ENCODE data around the gene CPNE5. TPM values are rescaled to one million over a fixed set of nuclear protein-coding genes. Genes with fewer than 3 reads are reported as not detected.

CPNE5 gene
- total RNA-seq = 10 to 100 TPM in 1 of 2 donors, 1 to 10 TPM in 1; 3.9 to 64.5 TPM

GRCh38 chr6:36838896-36839748 is at the start of gene CPNE5:
TSS of gene CPNE5 (minus strand) at chr6:36839444. CDS start at chr6:36839377, 67 bp downstream.
- WGBS = 13% methylated on average over 49 of the region's 57 CpGs
- Histone ChIP-seq H3K9me3 (no peaks in the 10 kb centered on the region), H3K36me3 (no peaks in the 10 kb centered on the region), H3K4me1 (replicated peaks) (peaks cover 9% of the 10 kb centered on the region), H3K4me3 (peak within 1 kb of the TSS; percentile 26 to 44), H3K27ac (peak within 1 kb of the TSS in 1 of 2 donors; percentile 36), H3K27me3 (replicated peaks; ENCODE audit: insufficient read depth) (no peaks in the 10 kb centered on the region)
- no peak for TF ChIP-seq POLR2A (IDR thresholded peaks at IDR 0.05)
- no peak for TF ChIP-seq POLR2AphosphoS5 (IDR thresholded peaks at IDR 0.05)
- no peak for TF ChIP-seq CTCF (IDR thresholded peaks at IDR 0.05)
- intact Hi-C loops (cut with DNase I) = no loop called here
- no peak for DNase-seq (ENCODE audit: low spot score)

GRCh38 chr6:36888115-36888643 is 48.9 kb upstream of the CPNE5 start:
- no peak overlapping the region for H3K27ac ChIP-seq
- no peaks in the 10 kb centered on the region for H3K27me3 ChIP-seq (replicated peaks; ENCODE audit: insufficient read depth)
- H3K9me3 ChIP-seq = no peaks in the 10 kb centered on the region
- TF ChIP-seq POLR2AphosphoS5 (IDR thresholded peaks at IDR 0.05) = no peak
- H3K4me3 ChIP-seq = no peak overlapping the region
- no peak for DNase-seq (ENCODE audit: low spot score)
- intact Hi-C loops (cut with DNase I) = loop anchor here (5.0 to 10.0 kb wide), 2 partner anchors 127 to 324 kb away; no protein-coding TSS in a partner anchor
- H3K4me1 ChIP-seq (replicated peaks) = peaks cover 5% of the 10 kb centered on the region
- 92% methylated on average over 7 of the region's 7 CpGs for WGBS
- no peaks in the 10 kb centered on the region for H3K36me3 ChIP-seq

- Histone ChIP-seq H3K27ac (no peak overlapping the region), H3K9me3 (no peaks in the 10 kb centered on the region), H3K27me3 (replicated peaks; ENCODE audit: insufficient read depth) (no peaks in the 10 kb centered on the region), H3K36me3 (no peaks in the 10 kb centered on the region), H3K4me1 (replicated peaks) (peaks cover 5% of the 10 kb centered on the region), H3K4me3 (no peak overlapping the region)
- DNase-seq (ENCODE audit: low spot score) = no peak
- TF ChIP-seq POLR2A (IDR thresholded peaks at IDR 0.05) (no peak), POLR2AphosphoS5 (IDR thresholded peaks at IDR 0.05) (no peak), CTCF (IDR thresholded peaks at IDR 0.05) (no peak)
- intact Hi-C loops (cut with DNase I) = loop anchor here (2.0 to 10.0 kb wide), 3 partner anchors 92 to 325 kb away; no protein-coding TSS in a partner anchor
- WGBS = 72% methylated on average over 10 of the region's 10 CpGs
These were observed 47.8 kb upstream of the CPNE5 start for GRCh38 chr6:36886950-36887618.

GRCh38 chr6:36885461-36886401 is 46.5 kb upstream of the CPNE5 start, which contains the start of gene C6orf89:
TSS of gene C6orf89 (plus strand) at chr6:36885952. CDS start at chr6:36899445, 13,493 bp downstream.
- H3K36me3 ChIP-seq = no peaks in the 10 kb centered on the region
- peaks cover 5% of the 10 kb centered on the region for H3K4me1 ChIP-seq (replicated peaks)
- DNase-seq (ENCODE audit: low spot score) = peak; percentile 97
- intact Hi-C loops (cut with DNase I) = loop anchor here (2.0 to 10.0 kb wide), 3 partner anchors 93 to 327 kb away; no protein-coding TSS in a partner anchor
- TF ChIP-seq POLR2A (IDR thresholded peaks at IDR 0.05) (peak; percentile 53), POLR2AphosphoS5 (IDR thresholded peaks at IDR 0.05) (peak; percentile 98), CTCF (IDR thresholded peaks at IDR 0.05) (peak; percentile 84 to 98 (median 96))
- WGBS = 1% methylated on average over 45 of the region's 48 CpGs
- no peaks in the 10 kb centered on the region for H3K9me3 ChIP-seq
- peak within 1 kb of the TSS; percentile 64 to 69 for H3K4me3 ChIP-seq
- H3K27ac ChIP-seq = peak within 1 kb of the TSS; percentile 72 to 76
- H3K27me3 ChIP-seq (replicated peaks; ENCODE audit: insufficient read depth) = no peaks in the 10 kb centered on the region

Measured in prostate gland (tissue), 2 donors.